Endothelial cell of umbilical vein (primary cell): ENCODE measurements around the gene RRP1. TPM values are rescaled to one million over a fixed set of nuclear protein-coding genes. Genes with fewer than 3 reads are reported as not detected.

ENCODE experiments used
- BruUV-seq: library from RNA; stranded (reverse); fragments of 400-500 nt; replicated peaks from 2 replicates; lab custom pipeline; 2021; lab: Mats Ljungman, UMichigan
- CTCF ChIA-PET: fragments of 300-600, 350-600 bp; sonication (Branson Sonifier 250); formaldehyde crosslinking; loops from one replicate; lab custom pipeline; 2021; ENCODE audit warnings: antibody characterized with exemption, inconsistent platforms; lab: Charles Lee
- POLR2A ChIA-PET: fragments of 300-600, 350-600 bp; sonication (Branson Sonifier 250); formaldehyde crosslinking; loops from one replicate; lab custom pipeline; 2021; ENCODE audit warnings: antibody characterized with exemption, inconsistent platforms; lab: Charles Lee
- DNase-seq: peaks from one replicate; pipeline ENCODE4 v3.0.0-alpha.2; 2011; ENCODE audit warnings: low read depth, low spot score
- FAIRE-seq: peaks from 2 replicates; lab custom pipeline; 2011; peaks lifted over from hg19 to GRCh38; lab: Jason Lieb, UNC
- H2AFZ ChIP-seq: 2 replicates; pipeline ENCODE4 v1.6.0; 2012; ENCODE audit warnings: low read depth, low read length, control low read depth, inconsistent platforms
- H3K27ac ChIP-seq: 2 replicates; pipeline ENCODE4 v1.5.1; 2011; ENCODE audit warnings: low read depth, mild to moderate bottlenecking, control low read depth, low read length, moderate library complexity; ENCODE audit not compliant: insufficient read depth
- H3K27me3 ChIP-seq, 2 experiments: 2 replicates each; pipeline versions ENCODE4 v1.6.0 to v1.6.1; 2011; ENCODE audit warnings: low read length in 2 of 2, mixed read lengths in 1 of 2; ENCODE audit not compliant: control insufficient read depth in 2 of 2, insufficient read depth in 2 of 2
- H3K36me3 ChIP-seq, 2 experiments: 2 replicates in 1 of 2; 3 replicates in 1 of 2; pipeline ENCODE4 v1.5.1; 2011; ENCODE audit warnings: low read length in 2 of 2, mild to moderate bottlenecking in 1 of 2, moderate library complexity in 1 of 2; ENCODE audit not compliant: control insufficient read depth in 2 of 2, insufficient read depth in 2 of 2; ENCODE audit errors: extremely low read depth in 1 of 2
- H3K4me1 ChIP-seq: 3 replicates; pipeline ENCODE4 v1.5.1; 2011; ENCODE audit warnings: mild to moderate bottlenecking, low read length; ENCODE audit not compliant: control insufficient read depth, insufficient read depth; ENCODE audit errors: extremely low read depth
- H3K4me2 ChIP-seq: 2 replicates; pipeline ENCODE4 v1.6.1; 2011; ENCODE audit warnings: low read length, control low read depth, mixed read lengths; ENCODE audit not compliant: insufficient read depth
- H3K4me3 ChIP-seq, 3 experiments: fragments of 200-600 bp in 1 of 3; sonication (generic), shearing (Covaris generic) in 1 of 3; replicated peaks in 1 of 3; 2 replicates each; pipeline ENCODE4 v1.5.1; 2011 to 2016; ENCODE audit warnings: control low read depth in 3 of 3, low read length in 3 of 3, mild to moderate bottlenecking in 2 of 3, inconsistent platforms in 1 of 3, low read depth in 1 of 3, moderate library complexity in 1 of 3; ENCODE audit not compliant: insufficient read depth in 1 of 3
- H3K79me2 ChIP-seq: 2 replicates; pipeline ENCODE4 v1.6.0; 2012; ENCODE audit warnings: low read length, inconsistent platforms; ENCODE audit not compliant: control insufficient read depth, insufficient read depth
- H3K9ac ChIP-seq: replicated peaks from 2 replicates; pipeline ENCODE3; 2011; ENCODE audit warnings: low read length, control low read depth; ENCODE audit not compliant: insufficient read depth; ENCODE audit errors: extremely low read depth
- H3K9me1 ChIP-seq: replicated peaks from 3 replicates; pipeline ENCODE4 v1.6.0; 2011; ENCODE audit warnings: mild to moderate bottlenecking, low read length; ENCODE audit not compliant: control insufficient read depth, insufficient read depth; ENCODE audit errors: extremely low read depth
- H3K9me3 ChIP-seq: replicated peaks from 2 replicates; pipeline ENCODE4 v1.5.1; 2012; ENCODE audit warnings: low read length, inconsistent platforms; ENCODE audit not compliant: control insufficient read depth, insufficient read depth
- H4K20me1 ChIP-seq: replicated peaks from 2 replicates; pipeline ENCODE3; 2011; ENCODE audit warnings: mild to moderate bottlenecking, low read length; ENCODE audit not compliant: control insufficient read depth, insufficient read depth; ENCODE audit errors: extremely low read depth
- EZH2 ChIP-seq: IDR thresholded peaks from 2 replicates; pipeline ENCODE4 v1.6.1; 2012; ENCODE audit warnings: borderline replicate concordance, low read depth, mild to moderate bottlenecking, moderate library complexity, low read length, inconsistent platforms; ENCODE audit not compliant: severe bottlenecking
- FOS ChIP-seq: IDR thresholded peaks from 2 replicates; pipeline ENCODE4 v1.6.1; 2011; ENCODE audit warnings: mild to moderate bottlenecking, low read length, moderate library complexity, borderline replicate concordance; ENCODE audit not compliant: insufficient read depth
- GATA2 ChIP-seq: IDR thresholded peaks from 2 replicates; pipeline ENCODE4 v1.7.0; 2011; ENCODE audit warnings: low read depth, mild to moderate bottlenecking, moderate library complexity, mixed read lengths, low read length; ENCODE audit not compliant: insufficient read length, insufficient read depth
- JUN ChIP-seq: IDR thresholded peaks from 2 replicates; pipeline ENCODE4 v1.6.1; 2011; ENCODE audit warnings: borderline replicate concordance, low read depth; ENCODE audit not compliant: insufficient read length, insufficient read depth
- MYC ChIP-seq: IDR thresholded peaks from one replicate; pipeline ENCODE4 v1.6.1; 2011; ENCODE audit warnings: mild to moderate bottlenecking, low read depth, low read length
- POLR2A ChIP-seq: IDR thresholded peaks from 2 replicates; pipeline ENCODE4 v1.6.1; 2012; ENCODE audit warnings: low read depth, mild to moderate bottlenecking, control low read depth, low read length
- POLR2AphosphoS5 ChIP-seq: IDR thresholded peaks from 2 replicates; pipeline ENCODE4 v1.6.1; 2012; ENCODE audit warnings: low read depth, mild to moderate bottlenecking, control low read depth, low read length, moderate library complexity; ENCODE audit not compliant: insufficient read depth
- dilution Hi-C: fragments of 300-500 bp; cut with MboI; formaldehyde crosslinking; loops from one replicate; pipeline ENCODE4 v1.15.0; 2019; ENCODE audit warnings: low sequenced_read_pairs; ENCODE audit not compliant: extremely low pct_ligation_motif_present
- intact Hi-C: fragments of 100-400 bp; cut with micrococcal nuclease; formaldehyde crosslinking; loops from one replicate; pipeline ENCODE4 v1.10.0; 2022
- polyA plus RNA-seq, 4 experiments: library from polyadenylated mRNA; depleted of rRNA in 3 of 4; stranded (reverse) in 3 of 4; unstranded in 1 of 4; fragments of >200 nt; gene quantifications; 2 replicates each; pipeline versions ENCODE4 v1.2.1 to v1.2.3, GENCODE V29; 2011 to 2012; ENCODE audit warnings: missing spikeins in 1 of 4
- total RNA-seq: library from RNA; stranded (reverse); gene quantifications from 2 replicates; pipeline ENCODE4 v1.2.3, GENCODE V29; 2021
- TF ChIP-seq, protein P1 (sequence below): IDR thresholded peaks from 2 replicates; pipeline ENCODE4 v1.6.1; 2011; ENCODE audit not compliant: insufficient read depth, insufficient read length
- TF ChIP-seq, protein P2 (sequence below), 2 donors: IDR thresholded peaks; 1 replicate in 1 of 2; 2 replicates in 1 of 2; pipeline ENCODE4 v1.5.1; 2011; ENCODE audit warnings: low read length in 2 of 2, mild to moderate bottlenecking in 2 of 2, moderate library complexity in 2 of 2, control low read depth in 1 of 2, inconsistent platforms in 1 of 2, low read depth in 1 of 2; ENCODE audit not compliant: insufficient read depth in 1 of 2; ENCODE audit errors: extremely low read depth in 1 of 2

Gene RRP1
- total and polyA plus RNA-seq, 2 donors (not counting 3 experiments of a cell fraction or from before 2014, with no cell fraction given) = 15.2 to 36.3 TPM

DNA sequence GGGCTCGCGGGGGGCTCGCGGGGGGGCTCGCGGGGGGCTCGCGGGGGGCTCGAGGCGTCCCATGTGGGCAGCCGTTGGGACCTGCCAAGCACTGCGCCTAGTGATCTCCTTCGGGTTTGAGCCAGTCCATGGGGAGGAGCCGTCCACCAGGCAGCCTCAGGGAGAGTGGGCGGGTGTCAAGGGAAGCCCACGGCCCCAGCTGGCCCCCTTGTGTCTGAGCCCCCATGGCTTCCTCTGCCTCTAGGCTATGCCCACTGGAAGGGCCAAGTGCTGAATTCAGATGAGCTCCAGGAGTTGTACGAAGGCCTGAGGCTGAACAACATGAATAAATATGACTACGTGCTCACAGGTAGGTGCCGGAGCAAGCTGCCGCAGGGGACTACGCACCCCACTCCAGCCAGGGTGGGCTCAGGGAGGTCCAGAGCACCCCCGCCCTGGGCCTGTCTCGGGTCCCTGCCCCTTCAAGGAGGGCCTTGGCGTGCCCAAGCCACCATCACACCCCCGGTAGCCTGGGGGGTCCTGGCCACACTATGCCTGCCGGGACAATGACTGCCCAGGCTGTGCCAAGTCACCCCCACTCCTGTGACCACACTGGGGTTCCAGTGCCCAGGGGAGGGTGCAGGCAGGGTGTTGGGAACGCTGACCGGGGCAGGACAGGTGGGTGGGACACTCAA, 47.8 kb upstream of the RRP1 start:
- H2AFZ ChIP-seq = no peak overlapping the region
- POLR2A ChIA-PET = no interaction called here
- H3K4me3 ChIP-seq = no peak overlapping the region
- CTCF ChIA-PET = interaction anchor here (0.8 to 1.4 kb wide), 3 partner anchors 13 to 234 kb away, joined by 3 to 7 read pairs (median 3); no protein-coding TSS in a partner anchor
- H3K9me1 ChIP-seq = no peaks in the 10 kb centered on the region
- H3K9ac ChIP-seq = no peak overlapping the region
- H3K79me2 ChIP-seq = no peaks in the 10 kb centered on the region
- no peak for DNase-seq
- no peak overlapping the region for H3K4me2 ChIP-seq
- peaks cover 0 to 5% of the 10 kb centered on the region in 2 experiments for H3K36me3 ChIP-seq
- FAIRE-seq = no peak
- H3K4me1 ChIP-seq = no peaks in the 10 kb centered on the region
- no peaks in the 10 kb centered on the region for H3K27me3 ChIP-seq
- no peak overlapping the region for H3K27ac ChIP-seq
- intact Hi-C loops (no loop called here), dilution Hi-C loops (no loop called here)
- no peaks in the 10 kb centered on the region for H4K20me1 ChIP-seq
- BruUV-seq = no TSS peak
- no peaks in the 10 kb centered on the region for H3K9me3 ChIP-seq
- TF ChIP-seq, protein P1, sequence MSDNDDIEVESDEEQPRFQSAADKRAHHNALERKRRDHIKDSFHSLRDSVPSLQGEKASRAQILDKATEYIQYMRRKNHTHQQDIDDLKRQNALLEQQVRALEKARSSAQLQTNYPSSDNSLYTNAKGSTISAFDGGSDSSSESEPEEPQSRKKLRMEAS = no peak
- no peak for TF ChIP-seq POLR2AphosphoS5
- no peak for TF ChIP-seq GATA2
- TF ChIP-seq, protein P2, sequence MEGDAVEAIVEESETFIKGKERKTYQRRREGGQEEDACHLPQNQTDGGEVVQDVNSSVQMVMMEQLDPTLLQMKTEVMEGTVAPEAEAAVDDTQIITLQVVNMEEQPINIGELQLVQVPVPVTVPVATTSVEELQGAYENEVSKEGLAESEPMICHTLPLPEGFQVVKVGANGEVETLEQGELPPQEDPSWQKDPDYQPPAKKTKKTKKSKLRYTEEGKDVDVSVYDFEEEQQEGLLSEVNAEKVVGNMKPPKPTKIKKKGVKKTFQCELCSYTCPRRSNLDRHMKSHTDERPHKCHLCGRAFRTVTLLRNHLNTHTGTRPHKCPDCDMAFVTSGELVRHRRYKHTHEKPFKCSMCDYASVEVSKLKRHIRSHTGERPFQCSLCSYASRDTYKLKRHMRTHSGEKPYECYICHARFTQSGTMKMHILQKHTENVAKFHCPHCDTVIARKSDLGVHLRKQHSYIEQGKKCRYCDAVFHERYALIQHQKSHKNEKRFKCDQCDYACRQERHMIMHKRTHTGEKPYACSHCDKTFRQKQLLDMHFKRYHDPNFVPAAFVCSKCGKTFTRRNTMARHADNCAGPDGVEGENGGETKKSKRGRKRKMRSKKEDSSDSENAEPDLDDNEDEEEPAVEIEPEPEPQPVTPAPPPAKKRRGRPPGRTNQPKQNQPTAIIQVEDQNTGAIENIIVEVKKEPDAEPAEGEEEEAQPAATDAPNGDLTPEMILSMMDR (IDR thresholded peaks at IDR 0.05; ENCODE audit: extremely low read depth in 1 of 2, insufficient read depth in 1 of 2, low read depth in 1 of 2, low read length in 2 of 2) = no peak
- no peak for TF ChIP-seq EZH2
- no peak for TF ChIP-seq FOS
- no peak for TF ChIP-seq MYC
- no peak for TF ChIP-seq POLR2A
- no peak for TF ChIP-seq JUN
